ENCODE measurements around the gene RAN. TPM values are rescaled to one million over a fixed set of nuclear protein-coding genes. Genes with fewer than 3 reads are reported as not detected.
A peak's percentile ranks its signal among the peaks of the same experiment; 100 is the strongest.

The RAN gene
- total and polyA plus RNA-seq, 9 of the 15 experiments (the other 6 are each of a cell fraction or from before 2014, with no cell fraction given), result 1,687 to 3,820 (median 2,300) TPM

DNA sequence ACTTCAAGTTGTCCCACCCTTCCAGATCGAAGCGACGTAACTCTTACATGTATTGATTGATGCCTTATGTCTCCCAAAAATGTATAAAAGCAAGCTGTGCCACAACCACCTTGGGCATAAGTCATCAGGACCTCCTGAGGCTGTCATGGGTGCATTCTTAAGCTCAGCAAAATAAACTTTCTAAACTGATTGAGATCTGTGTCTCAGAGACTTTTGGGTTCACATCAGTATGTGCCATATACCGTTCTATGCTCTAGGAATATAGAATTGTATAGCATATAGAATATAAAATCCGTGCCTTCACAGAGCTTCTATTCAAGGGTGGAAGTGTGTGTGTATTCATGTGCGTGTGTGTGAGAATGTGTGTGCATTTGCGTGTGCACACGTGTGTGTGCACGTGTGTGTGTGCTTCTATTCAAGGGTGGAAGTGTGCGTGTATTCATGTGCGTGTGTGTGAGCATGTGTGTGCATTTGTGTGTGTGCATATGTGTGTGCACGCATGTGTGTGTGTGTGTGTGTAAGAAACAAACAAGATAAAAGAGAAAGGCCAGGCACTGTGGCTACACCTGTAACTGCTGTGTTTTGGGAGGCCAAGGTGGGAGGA lies 21.3 kb upstream of the RAN start:
- ATAC-seq (no peak), FAIRE-seq (no peak), DNase-seq (ENCODE audit: extremely low read depth in 1 of 4, low spot score in 3 of 4) (no peak)
- in situ Hi-C loops (cut with MboI) (no loop called here), intact Hi-C loops (cut with micrococcal nuclease) (no loop called here)
- WGBS (ENCODE audit: insufficient coverage, low coverage, missing lambda C conversion rate), result 77% methylated on average over 12 of the region's 12 CpGs
- no TSS peak for BruUV-seq (replicated peaks)
- Histone ChIP-seq H3K79me2 (ENCODE audit: control insufficient read depth, insufficient read depth, low read length) (no peaks in the 10 kb centered on the region), H3K4me2 (ENCODE audit: insufficient read depth, low read length) (no peak overlapping the region), H3K27me3 (ENCODE audit: control insufficient read depth in 2 of 2, insufficient read depth in 2 of 2, low read length in 2 of 2) (no peaks in the 10 kb centered on the region), H3K9me1 (ENCODE audit: control insufficient read depth, insufficient read depth, low read length) (no peaks in the 10 kb centered on the region), H3K9me3 (replicated peaks; ENCODE audit: control insufficient read depth, insufficient read depth, low read depth, low read length) (no peaks in the 10 kb centered on the region), H4K20me1 (replicated peaks; ENCODE audit: control insufficient read depth, insufficient read depth, low read length) (no peaks in the 10 kb centered on the region), H3K36me3 (ENCODE audit: control insufficient read depth, insufficient read depth, low read length) (no peaks in the 10 kb centered on the region), H3K4me1 (replicated peaks in 1 of 2; ENCODE audit: control insufficient read depth in 2 of 2, insufficient read depth in 2 of 2, low read length in 2 of 2) (peaks cover 29 to 40% of the 10 kb centered on the region in 2 experiments; a peak in 4 of 5 replicates), H3K9ac (ENCODE audit: insufficient read depth in 1 of 2, low read depth in 2 of 2, low read length in 2 of 2) (no peak overlapping the region), H3K27ac (ENCODE audit: extremely low read depth, low read depth, low read length) (no peak overlapping the region; the same call in 2 of the 3 replicates), H3K4me3 (no peak overlapping the region), H2AFZ (ENCODE audit: low read depth, low read length) (peak overlapping the region; percentile 60)
- TF ChIP-seq KDM1A (IDR thresholded peaks at IDR 0.05), result peak in 1 of 2 experiments; percentile 77; a peak in 2 of 4 replicates
- TF ChIP-seq, protein P1, sequence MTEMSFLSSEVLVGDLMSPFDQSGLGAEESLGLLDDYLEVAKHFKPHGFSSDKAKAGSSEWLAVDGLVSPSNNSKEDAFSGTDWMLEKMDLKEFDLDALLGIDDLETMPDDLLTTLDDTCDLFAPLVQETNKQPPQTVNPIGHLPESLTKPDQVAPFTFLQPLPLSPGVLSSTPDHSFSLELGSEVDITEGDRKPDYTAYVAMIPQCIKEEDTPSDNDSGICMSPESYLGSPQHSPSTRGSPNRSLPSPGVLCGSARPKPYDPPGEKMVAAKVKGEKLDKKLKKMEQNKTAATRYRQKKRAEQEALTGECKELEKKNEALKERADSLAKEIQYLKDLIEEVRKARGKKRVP (CRISPR knock-in tag; IDR thresholded peaks at IDR 0.05), result no peak
- POLR2A ChIA-PET, result no interaction called here
- CTCF ChIA-PET (ENCODE audit: low intra/inter-chr PET ratio), result interaction anchor here (0.6 kb wide), 1 partner anchor 11 kb away, joined by 4 read pairs; the partner anchor contains the start of gene STX2

DNA sequence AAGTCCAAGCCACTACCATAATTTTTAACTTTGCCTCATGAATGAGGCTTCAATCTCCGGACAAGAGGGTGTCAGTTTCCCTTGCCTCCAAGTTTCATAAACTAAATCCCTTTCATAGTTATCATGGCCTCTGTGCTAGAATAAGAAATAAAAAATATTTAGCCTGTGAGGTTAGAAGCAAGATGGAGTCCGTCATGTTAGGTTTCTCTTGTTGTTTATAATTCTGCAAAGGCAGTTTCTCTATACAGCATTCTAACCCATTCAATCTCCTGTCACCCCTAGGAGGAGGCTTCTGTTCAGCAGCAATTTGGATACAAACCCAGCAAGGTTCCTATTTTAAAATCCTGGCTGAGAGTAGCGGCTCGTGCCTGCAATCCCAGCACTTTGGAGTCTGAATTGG lies 15.8 kb upstream of the RAN start:
- peaks cover 22% of the 10 kb centered on the region for H3K9me3 ChIP-seq (replicated peaks; ENCODE audit: control insufficient read depth, insufficient read depth, low read depth, low read length)
- no TSS peak for BruUV-seq (replicated peaks)
- intact Hi-C loops (cut with micrococcal nuclease) (no loop called here), in situ Hi-C loops (cut with MboI) (no loop called here)
- H3K79me2 ChIP-seq (ENCODE audit: control insufficient read depth, insufficient read depth, low read length), result no peaks in the 10 kb centered on the region
- H2AFZ ChIP-seq (ENCODE audit: low read depth, low read length), result peak overlapping the region; percentile 62
- H3K9ac ChIP-seq (ENCODE audit: insufficient read depth in 1 of 2, low read depth in 2 of 2, low read length in 2 of 2), result no peak overlapping the region; a peak in 1 of 4 replicates
- no peaks in the 10 kb centered on the region for H4K20me1 ChIP-seq (replicated peaks; ENCODE audit: control insufficient read depth, insufficient read depth, low read length)
- no peak overlapping the region; the same call in 1 of the 2 replicates for H3K4me2 ChIP-seq (ENCODE audit: insufficient read depth, low read length)
- no peak for DNase-seq (ENCODE audit: extremely low read depth in 1 of 4, low spot score in 3 of 4)
- H3K36me3 ChIP-seq (ENCODE audit: control insufficient read depth, insufficient read depth, low read length), result no peaks in the 10 kb centered on the region
- ATAC-seq, result no peak
- POLR2A ChIA-PET, result no interaction called here
- no peaks in the 10 kb centered on the region for H3K27me3 ChIP-seq (ENCODE audit: control insufficient read depth in 2 of 2, insufficient read depth in 2 of 2, low read length in 2 of 2)
- no peaks in the 10 kb centered on the region for H3K9me1 ChIP-seq (ENCODE audit: control insufficient read depth, insufficient read depth, low read length)
- H3K27ac ChIP-seq (ENCODE audit: extremely low read depth, low read depth, low read length), result peak overlapping the region; percentile 85
- WGBS (ENCODE audit: insufficient coverage, low coverage, missing lambda C conversion rate), result 98% methylated on average over 4 of the region's 4 CpGs
- H3K4me1 ChIP-seq (replicated peaks in 1 of 2; ENCODE audit: control insufficient read depth in 2 of 2, insufficient read depth in 2 of 2, low read length in 2 of 2), result peaks cover 32 to 35% of the 10 kb centered on the region in 2 experiments
- FAIRE-seq, result no peak
- CTCF ChIA-PET (ENCODE audit: low intra/inter-chr PET ratio), result no interaction called here
- H3K4me3 ChIP-seq, result no peak overlapping the region
- TF ChIP-seq NR4A1 (CRISPR knock-in tag; IDR thresholded peaks at IDR 0.05), result no peak
- TF ChIP-seq NR4A1 (tag; IDR thresholded peaks at IDR 0.05), result 0 out of 2 replicates have a peak, but pooled peaks have one; percentile 41
- TF ChIP-seq ZNF668 (CRISPR knock-in tag; IDR thresholded peaks at IDR 0.05), result 0 out of 2 replicates have a peak, but pooled peaks have one; percentile 11
- TF ChIP-seq ESRRA (IDR thresholded peaks at IDR 0.05; ENCODE audit: borderline replicate concordance, low read depth), result no peak
- TF ChIP-seq, protein P2, sequence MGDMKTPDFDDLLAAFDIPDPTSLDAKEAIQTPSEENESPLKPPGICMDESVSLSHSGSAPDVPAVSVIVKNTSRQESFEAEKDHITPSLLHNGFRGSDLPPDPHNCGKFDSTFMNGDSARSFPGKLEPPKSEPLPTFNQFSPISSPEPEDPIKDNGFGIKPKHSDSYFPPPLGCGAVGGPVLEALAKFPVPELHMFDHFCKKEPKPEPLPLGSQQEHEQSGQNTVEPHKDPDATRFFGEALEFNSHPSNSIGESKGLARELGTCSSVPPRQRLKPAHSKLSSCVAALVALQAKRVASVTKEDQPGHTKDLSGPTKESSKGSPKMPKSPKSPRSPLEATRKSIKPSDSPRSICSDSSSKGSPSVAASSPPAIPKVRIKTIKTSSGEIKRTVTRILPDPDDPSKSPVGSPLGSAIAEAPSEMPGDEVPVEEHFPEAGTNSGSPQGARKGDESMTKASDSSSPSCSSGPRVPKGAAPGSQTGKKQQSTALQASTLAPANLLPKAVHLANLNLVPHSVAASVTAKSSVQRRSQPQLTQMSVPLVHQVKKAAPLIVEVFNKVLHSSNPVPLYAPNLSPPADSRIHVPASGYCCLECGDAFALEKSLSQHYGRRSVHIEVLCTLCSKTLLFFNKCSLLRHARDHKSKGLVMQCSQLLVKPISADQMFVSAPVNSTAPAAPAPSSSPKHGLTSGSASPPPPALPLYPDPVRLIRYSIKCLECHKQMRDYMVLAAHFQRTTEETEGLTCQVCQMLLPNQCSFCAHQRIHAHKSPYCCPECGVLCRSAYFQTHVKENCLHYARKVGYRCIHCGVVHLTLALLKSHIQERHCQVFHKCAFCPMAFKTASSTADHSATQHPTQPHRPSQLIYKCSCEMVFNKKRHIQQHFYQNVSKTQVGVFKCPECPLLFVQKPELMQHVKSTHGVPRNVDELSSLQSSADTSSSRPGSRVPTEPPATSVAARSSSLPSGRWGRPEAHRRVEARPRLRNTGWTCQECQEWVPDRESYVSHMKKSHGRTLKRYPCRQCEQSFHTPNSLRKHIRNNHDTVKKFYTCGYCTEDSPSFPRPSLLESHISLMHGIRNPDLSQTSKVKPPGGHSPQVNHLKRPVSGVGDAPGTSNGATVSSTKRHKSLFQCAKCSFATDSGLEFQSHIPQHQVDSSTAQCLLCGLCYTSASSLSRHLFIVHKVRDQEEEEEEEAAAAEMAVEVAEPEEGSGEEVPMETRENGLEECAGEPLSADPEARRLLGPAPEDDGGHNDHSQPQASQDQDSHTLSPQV (IDR thresholded peaks at IDR 0.05), result peak; percentile 78
- no peak for TF ChIP-seq NR2C2 (CRISPR knock-in tag; IDR thresholded peaks at IDR 0.05)
- 0 out of 2 replicates have a peak, but pooled peaks have one; percentile 0 for TF ChIP-seq NR2C2 (tag; IDR thresholded peaks at IDR 0.05)

Measured in K562 (cell line).